IPS DF 4.7 (cell line): ENCODE results near the gene CCN5.

Experiments used
- DNase-seq: peaks from one replicate; pipeline ENCODE4 v3.0.0-alpha.2; 2013; ENCODE audit warnings: low spot score; ENCODE audit errors: extremely low read depth

The CCN5 gene

DNA sequence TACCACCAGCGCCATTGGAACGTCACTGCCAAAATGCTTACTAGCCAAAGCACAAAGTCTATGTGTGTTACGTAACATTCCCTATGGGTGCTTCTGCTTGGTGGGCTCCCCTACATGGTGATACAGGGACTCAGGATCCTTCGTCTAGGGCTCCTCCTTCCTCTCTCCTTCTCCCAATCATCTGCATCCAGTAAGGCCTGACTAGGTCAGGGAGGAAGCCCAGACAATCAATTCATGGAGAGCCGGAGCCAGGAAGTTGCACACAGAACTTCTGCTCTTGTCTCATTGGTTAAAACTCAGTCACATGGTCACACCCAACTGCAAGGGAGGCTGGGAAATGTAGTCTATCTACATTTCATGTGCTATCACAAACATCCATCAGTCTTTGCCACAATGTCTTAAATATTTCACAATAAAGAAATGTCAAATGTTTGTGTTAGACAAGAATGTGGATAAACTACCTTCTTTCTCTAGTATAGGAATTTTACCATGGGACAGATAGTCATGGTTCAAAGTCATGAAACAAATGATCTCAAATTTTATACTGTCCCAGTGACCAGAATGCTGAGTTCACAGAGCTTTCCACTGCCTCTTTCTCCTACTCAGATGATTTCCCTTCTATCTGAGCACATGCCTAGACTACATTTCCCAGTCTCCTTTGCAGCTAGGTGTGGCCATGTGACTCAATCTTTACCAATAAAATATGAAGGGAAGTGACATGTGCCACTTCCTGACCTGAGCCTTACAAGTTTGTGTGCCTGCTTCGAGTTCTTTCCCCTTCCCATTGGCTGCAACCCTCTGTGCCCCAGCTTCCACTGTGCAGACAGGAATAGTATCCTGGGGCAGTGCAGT lies 21.2 kb downstream of the CCN5 start:
- peak; percentile 72 for DNase-seq

DNA sequence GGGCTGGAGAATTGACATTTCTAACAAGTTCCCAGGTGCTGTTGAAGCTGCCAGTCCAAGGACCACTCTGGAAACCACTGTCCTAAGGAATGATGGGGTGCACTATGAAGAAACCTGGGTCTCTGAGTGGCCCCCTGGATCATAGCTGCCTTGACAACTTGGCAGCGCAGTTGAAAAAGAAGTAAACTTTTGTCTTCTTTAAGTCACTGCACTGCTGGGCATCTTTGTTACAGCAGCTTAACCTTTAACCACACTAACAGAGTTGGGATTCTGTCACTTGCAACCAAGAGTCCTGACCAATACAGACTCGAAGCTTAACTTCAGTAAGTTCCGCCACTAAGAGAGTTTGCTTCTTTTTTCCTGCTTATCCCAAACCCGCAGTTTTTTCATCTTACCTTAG lies 21.9 kb downstream of the CCN5 start:
- DNase-seq: no peak

DNA sequence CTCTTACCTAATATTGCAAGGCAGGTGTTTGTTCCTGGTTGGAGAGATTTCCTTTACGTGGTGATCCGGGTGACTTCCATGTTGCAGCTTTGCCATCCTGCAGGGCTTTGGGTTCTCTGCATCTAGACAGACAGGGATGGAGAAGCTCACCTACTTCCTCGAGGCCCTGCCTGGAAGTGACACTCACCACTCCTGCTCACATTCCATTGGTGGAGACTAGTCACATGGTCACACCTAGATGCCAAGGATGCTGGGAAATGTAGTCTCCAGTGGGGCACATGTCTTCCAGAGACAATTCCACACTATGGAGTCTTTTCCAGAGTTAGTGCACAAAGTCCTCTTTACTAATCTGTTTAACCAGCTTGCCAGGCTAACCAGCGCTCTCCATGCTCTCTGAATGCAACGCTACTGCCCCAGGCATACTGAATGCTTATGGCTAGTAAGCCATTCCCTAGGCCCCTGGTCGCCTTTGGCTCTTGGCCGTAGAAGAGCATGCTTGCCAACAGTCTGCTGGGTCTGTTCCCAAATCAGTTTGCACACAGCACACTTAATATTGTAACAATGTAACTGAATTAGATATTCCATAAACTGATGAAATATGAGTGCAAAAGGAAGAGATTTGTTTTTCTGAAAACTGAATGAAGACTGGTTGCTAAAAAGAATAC lies 23.8 kb downstream of the CCN5 start:
- peak; percentile 91 for DNase-seq

DNA sequence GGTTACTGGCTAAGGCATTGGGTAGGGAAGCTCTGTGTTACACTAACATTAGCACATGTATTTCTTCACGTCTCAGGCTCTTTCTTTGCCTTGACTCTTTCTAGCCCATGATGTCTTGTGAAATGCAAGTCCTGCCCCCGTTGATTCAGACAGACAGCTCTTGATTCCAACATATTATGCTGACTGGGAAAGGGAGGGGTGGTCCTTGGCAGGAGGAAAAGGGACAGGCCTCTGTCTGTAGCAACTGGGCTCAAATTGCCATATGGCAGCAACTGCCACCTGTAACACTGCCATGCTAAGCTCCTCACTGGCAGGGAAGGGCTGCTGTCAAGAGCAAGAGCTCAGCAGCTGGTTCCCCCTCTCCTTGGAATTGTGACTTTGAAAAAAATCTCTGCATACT lies 24.8 kb downstream of the CCN5 start:
- DNase-seq: no peak

DNA sequence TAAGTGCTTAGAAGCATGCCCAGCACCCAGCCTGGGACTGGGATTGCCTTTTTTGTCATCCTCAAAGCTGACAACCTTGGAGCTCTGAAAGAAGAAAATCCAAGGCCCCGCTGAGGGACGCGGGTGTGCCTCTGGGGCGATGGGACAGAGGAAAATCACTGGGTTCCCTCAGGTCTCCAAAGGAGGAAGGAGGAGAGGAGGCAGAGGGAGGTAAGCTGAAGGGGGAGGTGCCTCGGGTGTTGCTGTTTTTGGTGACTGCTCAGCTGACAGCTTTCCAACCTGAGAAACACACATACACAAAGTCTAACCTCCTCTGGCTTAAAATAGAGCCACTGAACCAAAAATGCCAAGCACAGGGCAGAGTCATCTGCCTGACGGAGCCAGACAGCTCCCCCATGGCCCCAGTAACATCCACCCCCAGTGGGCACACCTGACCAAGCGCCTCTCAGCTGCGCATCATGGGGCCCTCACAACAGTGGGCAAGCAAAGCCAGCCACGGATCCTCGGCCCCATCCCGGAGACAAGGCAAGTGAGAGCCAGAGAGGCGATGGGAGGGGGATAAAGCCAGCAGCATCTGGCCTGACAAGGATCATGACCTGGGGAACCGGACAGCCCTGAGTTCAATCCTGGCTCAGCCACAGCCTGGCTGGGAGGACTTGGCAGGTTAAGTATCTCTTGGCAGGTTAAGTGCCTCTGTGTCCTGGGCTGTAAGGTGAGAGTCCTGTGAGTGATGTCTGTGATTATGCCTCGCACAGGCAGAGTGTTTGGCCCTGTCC lies 27.3 kb downstream of the CCN5 start:
- no peak for DNase-seq

DNA sequence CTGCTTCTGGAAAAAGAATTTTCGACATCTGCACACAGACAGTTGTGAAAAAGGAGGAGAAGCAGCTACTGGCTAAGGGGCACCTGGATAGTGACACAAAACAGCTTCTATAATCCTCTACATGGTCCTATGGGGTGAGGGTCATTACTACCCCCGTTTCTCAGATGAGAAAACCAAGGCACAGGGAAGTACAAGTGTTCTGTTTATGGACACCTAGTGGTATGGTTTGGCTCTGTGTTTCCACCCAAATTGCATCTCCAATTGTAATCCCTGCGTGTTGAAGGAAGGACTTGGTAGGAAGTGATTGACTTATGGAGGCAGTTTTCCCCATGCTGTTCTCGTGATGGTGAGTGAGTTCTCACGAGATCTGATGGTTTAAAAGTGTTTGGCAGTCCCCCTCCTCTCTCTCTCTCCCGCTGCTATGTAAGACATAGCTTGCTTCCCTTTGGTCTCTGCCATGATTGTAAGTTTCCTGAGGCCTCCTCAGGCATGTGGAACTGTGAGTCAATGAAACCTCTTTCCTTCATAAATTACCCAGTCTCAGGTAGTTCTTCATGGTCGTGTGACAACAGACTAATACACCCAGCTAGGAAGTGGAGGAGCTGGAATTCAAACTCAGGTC lies 28.0 kb downstream of the CCN5 start:
- no peak for DNase-seq

DNA sequence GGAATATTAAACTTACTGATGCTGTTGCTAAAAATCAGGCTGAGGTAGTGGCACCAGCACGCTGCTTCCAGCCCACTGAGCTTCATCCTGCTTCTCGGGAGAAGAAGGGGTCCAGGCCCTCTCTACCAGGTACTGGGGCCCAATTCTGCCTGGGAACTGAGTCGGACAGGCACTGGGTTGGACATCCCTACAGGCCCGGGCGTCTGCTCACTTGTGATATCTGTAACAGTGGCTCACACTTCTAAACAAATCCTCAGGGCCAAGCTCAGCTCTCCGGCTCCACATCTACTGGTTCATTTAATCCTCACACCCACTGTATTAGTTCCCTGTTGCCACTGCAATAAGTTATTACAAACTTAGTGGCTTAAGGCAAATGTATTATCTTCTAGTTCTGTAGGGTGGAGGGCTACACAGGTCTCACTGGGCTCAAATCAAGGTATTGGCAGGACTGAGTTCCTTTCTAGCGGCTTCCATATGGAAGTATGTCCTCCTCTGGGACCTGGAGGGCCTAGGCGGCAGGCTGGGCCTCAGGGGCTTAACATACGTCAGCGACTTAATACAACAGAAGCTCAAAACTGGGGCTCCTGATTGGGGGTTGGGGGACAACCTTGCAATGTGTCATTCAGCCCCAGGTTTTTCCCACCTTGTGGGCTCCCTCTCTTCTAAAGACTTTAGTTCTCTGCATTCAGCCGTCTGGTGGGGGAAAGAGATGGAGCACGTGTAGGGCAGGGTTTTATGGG lies 28.9 kb downstream of the CCN5 start:
- DNase-seq: no peak

DNA sequence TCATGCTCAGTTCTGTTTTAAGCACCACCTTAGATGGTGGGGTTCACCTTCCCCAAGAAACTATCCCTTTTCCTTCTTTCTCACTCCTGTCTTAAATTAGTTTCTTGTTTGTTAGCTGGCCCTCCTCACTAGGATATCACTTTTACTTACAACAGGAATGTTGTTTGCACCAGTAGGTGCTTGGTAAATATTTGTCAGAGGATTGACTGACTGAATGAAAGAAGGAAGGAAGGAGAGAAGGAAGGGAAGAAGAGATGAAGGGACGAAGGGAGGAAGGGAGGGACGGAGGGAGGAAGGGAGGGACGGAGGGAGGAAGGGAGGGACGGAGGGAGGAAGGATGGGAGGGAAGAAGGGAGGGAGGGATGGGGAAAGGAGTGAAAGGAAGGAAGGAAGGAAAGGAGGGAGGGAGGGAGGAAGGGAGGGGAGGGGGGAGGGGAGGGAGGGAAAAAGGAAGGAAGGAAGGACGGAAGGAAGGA lies 30.0 kb downstream of the CCN5 start:
- DNase-seq: no peak

DNA sequence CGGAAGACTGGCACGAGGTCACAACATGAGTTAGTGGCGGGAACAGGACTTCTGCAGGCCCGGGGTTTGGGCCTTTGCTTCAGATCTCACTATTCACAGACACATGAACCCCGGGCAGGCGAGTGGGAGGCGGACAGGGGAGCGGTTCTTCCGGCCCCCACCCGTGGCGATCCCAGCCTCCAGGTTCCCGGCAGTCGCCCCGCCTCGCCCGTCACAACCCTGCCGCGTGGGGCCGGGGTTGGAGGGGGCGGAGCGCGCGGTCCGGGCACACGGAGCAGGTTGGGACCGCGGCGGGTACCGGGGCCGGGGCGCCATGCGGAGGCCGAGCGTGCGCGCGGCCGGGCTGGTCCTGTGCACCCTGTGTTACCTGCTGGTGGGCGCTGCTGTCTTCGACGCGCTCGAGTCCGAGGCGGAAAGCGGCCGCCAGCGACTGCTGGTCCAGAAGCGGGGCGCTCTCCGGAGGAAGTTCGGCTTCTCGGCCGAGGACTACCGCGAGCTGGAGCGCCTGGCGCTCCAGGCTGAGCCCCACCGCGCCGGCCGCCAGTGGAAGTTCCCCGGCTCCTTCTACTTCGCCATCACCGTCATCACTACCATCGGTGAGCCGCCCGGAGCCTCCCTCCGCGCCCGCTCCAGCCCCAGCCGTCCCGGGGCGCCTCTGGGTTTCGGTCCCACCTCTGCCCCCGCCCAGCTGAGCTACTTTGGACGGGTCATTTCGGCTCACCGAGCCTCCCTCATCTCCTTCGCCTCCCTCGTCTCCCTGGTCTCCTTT lies 30.6 kb downstream of the CCN5 start, which contains the start of gene KCNK15:
KCNK15 (plus strand) TSS at position 268 of the 769 bp plus-strand sequence; CDS start at position 314, 46 bp downstream.
- no peak for DNase-seq

DNA sequence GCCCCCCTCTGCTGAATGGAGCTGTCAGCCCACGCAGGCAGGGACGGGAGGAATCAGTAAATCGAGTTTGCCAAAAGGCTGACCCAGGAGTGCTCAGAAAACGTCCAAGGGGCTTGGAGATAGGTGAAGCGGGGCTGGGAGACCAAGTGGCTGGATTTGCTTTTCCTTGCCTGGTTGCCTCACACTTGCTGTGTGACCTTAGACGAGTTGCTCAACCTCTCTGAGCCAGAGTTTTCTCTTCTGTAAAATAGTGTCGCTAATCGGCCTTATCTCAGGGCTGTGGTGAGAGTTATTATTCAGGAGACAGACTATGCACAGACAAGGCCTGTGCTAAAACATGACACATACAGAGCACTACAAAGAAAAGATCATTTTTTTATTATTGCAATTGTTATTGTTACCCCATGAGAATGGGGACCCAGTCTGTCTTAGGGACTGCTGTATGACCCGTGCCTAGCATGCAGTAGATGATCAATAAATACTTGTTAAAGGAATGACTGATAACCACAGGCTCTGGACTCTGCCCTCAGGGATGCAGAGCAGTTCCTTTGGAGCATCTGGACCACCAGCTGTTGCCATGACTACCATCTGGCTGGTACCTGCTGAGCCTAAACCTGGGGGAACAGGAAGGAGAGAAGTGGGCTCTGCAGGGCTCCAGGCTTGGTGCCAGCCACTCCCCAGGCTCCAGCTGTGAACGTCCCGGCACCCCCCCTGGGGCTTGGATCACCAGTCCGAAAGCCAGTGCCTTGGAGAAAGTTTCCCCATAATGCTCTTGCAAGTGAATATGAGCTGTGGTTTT lies 31.4 kb downstream of the CCN5 start:
- DNase-seq: no peak

DNA sequence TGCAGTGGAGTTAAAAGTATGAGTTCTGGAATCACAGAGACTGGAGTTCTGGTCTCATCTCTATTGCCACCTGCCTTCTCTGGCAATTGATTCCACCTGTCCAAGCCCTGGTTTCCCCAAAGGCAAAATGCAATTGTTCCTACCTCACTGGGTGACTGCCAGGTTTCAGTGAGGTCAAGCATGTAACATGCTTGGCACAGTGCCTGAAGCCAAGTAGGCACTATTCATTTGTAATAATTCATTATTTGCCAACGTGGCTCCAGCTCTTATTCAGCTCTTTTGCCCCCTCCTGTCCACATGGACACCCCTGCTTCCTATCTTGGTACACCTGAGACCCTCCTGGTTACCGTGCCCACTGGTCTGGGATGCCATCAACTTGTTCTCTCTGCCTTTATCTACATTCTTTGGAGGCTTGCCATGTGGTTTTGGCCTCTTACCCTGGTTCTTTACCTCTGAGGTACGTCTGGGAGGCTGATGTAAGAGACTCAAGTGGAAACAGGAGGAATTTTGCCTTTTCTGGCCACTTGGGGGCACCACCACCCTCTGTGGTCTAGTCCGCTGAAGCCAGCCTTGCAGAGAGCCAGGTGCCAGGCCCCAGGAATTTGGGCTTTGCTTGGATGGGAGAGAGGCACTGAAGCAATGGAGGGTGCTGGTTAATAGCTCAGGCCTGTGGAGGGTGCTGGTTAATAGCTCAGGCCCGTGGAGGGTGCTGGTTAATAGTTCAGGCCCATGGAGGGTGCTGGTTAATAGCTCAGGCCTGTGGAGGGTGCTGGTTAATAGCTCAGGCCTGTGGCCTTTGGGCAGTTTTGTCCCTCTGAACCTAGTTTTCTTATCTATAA lies 32.2 kb downstream of the CCN5 start:
- peak; percentile 84 for DNase-seq

DNA sequence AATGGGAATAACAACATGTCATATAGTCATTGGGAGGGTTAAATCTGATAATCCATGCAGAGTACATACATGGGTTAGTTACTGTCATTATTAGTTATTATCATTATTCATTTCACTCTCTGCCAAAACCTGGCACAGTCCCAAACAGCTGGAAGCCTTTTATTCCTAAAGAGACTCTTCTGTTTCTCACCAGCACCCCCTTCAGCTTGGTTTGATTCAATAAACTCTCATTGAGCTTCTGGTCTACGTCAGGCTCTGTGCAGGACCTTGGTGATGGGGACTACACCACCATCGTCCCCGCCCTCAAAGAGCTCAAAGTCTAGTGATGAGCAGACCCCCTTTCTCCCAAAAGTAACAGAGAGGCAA lies 32.8 kb downstream of the CCN5 start:
- DNase-seq: no peak

DNA sequence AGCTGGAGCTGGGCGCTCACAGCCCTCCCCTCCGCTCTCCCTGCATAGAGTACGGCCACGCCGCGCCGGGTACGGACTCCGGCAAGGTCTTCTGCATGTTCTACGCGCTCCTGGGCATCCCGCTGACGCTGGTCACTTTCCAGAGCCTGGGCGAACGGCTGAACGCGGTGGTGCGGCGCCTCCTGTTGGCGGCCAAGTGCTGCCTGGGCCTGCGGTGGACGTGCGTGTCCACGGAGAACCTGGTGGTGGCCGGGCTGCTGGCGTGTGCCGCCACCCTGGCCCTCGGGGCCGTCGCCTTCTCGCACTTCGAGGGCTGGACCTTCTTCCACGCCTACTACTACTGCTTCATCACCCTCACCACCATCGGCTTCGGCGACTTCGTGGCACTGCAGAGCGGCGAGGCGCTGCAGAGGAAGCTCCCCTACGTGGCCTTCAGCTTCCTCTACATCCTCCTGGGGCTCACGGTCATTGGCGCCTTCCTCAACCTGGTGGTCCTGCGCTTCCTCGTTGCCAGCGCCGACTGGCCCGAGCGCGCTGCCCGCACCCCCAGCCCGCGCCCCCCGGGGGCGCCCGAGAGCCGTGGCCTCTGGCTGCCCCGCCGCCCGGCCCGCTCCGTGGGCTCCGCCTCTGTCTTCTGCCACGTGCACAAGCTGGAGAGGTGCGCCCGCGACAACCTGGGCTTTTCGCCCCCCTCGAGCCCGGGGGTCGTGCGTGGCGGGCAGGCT lies 35.1 kb downstream of the CCN5 start:
- no peak for DNase-seq

DNA sequence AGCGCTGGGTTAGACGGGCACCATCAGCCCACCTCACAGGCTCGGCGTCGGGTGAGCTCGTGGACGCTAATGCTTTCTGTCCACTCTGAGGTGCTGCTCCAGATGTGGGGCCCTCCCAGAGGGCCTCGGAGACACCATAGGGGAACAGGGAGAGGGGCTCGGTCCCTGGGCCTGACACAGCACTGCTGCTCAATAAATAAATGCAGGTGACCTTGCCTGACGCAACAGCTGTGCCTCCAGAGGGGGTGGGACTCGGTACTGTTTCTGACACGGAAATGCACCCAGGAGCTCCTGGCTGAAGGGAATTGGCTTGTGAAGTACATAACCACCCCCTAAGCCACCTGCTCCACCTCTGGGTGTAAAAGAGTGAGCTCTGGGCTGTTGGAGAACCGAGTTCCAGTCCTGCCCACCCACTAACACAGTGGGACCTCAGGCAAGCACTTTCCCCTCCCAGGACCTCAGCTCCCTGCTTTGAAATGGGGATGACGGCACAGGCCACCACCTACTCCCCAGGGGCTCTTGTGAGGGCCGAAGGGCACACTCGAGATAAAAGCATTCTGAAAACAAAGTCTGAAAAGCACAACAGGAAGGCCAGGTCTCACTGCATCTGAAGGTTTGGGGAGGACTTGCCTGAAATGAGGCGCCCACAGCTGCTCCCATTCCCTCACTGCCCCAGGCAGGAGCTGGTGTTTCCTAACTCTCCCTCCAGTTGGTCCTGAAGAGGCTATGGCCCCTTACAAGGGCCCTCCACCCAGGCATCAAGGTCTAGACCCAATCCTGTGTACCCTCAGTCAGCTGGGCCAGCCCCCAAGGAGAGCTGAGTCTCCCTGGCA lies 37.1 kb downstream of the CCN5 start:
- no peak for DNase-seq

DNA sequence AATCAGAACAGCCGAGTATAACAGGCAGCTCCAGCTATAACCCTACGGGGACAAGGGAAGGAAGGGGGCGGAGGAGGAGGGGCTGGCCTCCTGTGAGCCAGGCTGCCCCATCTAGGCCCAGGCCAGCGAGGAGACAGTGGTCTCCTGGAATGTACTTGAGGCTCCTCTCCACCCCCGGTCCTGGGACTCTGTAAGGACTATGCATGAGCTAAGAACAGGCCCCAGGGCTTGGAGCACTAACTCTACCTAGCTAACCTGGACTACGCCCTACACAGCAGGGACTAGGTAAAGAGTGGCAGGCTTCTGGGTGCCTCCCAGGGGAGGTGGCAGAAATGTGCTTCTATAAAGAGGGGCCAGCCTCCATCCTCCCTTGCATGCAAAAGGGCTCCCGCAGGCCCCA lies 39.4 kb downstream of the CCN5 start:
- DNase-seq: no peak

DNA sequence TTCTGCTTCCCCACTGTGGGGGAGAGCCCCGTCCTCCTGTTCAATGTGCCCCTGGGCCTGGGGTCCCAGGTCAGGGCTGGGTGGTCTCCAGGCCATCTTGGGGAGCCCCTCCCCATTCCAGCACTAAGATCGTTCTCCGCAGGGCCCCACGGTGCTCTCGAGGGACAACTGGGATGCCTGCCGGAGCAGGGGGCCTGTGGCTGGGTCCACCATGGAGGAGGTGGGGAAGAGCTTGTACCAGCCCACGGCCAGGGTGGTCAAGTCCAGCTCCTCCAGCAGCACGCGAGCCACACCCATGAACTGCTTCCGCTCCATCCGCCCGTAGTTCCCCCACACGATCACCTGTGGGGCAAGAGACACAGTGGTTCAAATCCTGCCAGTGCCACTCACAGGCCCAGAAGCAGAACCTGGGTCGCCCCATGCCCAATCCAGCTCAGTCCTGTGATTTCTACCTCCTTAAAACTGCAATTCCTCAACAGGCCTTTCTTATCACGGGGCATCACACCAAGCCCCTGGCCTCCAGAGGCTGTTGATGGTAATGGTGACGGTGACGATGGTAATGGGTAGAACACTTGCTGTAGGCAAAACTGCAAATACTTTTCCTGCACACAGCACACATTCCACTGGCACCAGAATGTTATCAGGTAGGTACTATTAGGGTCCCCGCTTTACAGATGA lies 41.0 kb downstream of the CCN5 start:
- no peak for DNase-seq
